Midbrain (tissue), 1 donor: ENCODE measurements around the gene TGFBR1.
A peak's percentile ranks its signal among the peaks of the same experiment; 100 is the strongest.

ENCODE experiments used
- DNase-seq: peaks from one replicate; lab custom pipeline; 2025; lab: John Stamatoyannopoulos, UW

Gene TGFBR1

GRCh38 chr9:99171225-99172123 is 66.6 kb downstream of the TGFBR1 start:
- DNase-seq: no peak

DNA sequence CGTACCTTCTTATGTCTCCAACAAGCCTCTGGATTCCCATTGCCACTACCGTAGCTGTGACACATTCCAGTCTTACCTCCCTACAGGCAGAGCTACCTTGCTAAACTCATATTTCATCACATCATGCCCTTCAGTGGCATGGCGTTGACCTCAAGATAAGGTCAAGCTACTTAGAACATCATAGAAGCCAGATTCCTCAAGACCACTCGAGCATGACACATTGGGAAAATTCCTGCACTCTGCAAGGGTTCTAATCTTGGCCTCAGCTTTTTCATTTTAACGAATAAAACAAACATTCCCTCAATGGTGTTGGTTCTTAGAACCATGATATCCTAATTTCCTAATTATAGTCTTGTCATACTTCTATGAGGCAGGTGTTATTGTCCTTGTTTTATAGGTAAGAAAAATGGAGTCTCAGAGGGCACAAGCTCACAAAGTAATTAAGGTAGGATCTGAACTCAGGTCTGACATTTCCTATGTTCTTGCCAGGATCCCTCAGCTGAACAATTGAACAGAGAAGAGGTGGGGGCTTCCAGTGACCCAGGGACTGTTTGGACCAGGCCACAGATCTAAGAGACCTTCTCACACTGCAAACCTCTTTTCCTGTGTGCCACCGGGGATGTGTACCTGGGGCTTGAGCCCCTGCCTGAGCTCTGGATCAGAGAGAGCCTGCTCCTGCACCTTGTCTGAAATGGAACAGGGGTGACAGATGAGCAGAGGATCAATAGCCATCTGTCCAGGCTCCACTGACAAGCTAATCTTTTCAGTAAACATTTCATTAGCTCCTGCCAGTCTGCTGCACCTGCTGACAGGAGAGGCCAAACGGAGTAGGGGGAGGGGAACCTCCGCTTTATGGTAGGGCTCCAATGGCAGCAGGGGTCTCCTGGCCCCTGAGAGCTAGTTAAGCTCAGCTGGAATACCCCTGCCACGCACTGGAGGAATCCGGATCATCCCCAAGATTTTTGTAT is 67.5 kb downstream of the TGFBR1 start:
- no peak for DNase-seq

- DNase-seq: peak; percentile 30
Measured at GRCh38 chr9:99173570-99174504, 68.9 kb downstream of the TGFBR1 start.

DNA sequence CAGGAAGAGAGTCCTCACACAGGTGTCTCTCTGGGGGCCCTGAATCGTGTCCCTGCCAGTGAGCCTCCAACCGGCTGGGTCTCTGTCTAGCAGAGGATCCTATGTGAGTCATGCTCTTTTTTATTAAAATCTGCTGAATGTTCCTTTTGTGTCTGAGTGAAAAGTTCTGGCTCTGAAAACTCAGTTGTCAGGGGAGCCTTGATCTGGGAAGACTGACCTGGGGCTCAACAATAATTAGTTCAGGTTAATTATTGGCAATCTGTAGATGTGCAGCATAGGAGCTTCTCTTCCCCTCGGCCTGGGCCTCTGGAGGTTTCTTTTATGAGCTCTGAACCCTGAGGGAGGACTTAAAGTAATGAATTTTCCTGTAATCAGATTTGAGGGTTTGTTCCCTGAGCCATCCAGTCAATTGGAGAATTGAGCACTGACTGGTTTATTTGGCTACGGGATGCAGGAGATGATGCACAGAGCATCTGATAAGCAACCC is 71.7 kb downstream of the TGFBR1 start:
- no peak for DNase-seq

DNA sequence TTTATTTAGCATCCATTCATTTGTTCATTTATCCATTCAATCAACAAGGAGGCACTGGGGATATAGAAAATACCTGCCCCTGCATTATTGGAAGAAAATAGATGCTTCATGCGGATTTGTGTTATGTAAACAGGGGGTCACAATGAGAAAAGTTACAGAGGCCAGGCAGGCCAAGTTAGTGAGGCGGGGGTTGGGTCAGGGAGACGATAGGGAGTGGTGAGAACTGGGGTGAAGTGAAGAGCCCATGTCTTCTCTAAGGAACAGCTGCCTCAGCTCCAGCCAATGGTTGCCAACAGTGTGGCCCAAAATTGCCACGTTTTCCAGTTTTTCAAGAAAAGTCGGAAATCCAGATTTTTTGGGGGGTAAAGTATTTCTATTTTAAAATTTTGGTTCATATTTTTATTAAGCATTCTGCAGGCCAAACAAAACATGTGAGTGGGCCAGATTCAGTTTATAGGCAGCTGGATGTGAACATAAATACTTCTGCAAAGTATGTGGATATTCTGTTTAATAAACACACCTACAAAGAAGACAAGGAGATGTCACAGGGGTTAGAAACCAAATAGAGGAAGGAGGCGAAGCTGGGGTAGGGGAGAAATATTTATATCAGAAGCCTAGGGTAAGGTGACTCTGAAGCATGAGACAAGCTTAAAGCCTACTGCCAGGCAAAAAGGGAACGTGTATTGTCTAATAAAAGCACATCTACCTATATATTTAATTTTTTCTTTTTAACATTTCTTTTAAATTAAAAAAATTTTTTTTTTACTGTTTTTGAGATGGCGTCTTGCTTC is 72.9 kb downstream of the TGFBR1 start:
- no peak for DNase-seq

DNA sequence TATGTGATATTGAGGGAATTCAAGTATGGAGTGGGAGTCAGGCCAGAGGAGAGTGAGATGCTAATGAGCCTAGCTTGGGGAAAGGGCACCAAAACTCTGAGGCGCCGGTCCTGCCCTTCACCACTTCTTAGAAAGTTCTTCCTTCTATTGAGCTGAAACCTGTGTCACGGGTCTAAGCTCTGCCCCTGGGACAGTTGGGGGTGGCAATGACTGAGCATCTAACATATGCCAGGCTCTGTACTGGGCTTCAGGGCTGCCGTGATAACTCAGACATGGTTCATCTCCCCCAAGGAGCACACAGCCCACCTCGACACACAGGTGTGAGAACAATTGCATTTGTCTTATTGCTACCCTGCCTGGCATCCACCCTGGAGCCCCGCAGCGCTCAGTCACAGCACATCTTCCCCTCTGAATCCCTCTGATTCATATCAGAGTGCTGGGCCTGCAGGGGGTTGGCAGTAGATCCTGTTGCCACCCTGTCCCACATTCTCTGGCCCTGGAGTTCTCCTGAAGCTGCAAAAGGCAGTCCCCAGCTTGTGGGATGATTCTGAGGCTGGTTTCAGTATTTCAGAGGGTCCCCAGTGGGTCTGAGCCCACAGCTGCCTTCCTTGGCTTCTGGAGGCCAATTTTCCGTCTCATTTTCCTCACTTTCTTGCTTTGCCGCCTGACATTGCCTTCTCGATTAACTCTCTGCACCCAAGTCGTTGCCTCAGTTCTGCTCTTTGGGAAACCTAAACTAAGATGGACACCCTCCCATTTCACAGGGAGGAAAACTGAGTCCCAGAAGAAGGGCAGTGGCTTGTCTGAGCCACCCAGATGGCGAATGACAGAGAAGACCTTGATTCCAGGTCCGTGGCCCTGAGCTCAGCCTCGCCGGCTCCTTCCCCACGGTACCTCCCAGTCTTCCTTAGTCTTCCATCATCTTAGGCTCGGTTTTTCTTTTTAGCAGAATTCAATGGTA is 74.3 kb downstream of the TGFBR1 start:
- DNase-seq: no peak

GRCh38 chr9:99180199-99180598 is 75.3 kb downstream of the TGFBR1 start:
- no peak for DNase-seq

GRCh38 chr9:99180662-99181061 is 75.7 kb downstream of the TGFBR1 start:
- no peak for DNase-seq

DNA sequence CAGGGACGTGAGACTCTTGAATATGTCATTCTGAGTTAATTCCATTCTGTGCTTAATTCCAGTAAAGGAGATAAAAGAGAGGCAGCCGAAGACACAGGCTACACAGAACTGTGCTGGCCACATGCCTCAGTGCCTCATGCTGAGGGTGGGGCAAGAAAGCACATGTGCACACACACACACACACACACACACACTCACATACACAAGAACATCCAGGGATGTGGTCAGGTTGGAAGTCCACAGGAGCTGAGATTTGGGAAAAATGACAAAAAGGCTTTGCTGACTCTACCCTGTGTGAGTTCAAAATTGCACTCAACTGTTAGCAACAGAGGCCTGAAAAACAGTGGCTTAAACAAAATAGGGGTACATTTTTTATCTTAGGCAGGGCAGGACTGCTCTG is 76.3 kb downstream of the TGFBR1 start:
- DNase-seq: no peak

- no peak for DNase-seq
Measured at GRCh38 chr9:99181621-99182020, 76.7 kb downstream of the TGFBR1 start.

DNA sequence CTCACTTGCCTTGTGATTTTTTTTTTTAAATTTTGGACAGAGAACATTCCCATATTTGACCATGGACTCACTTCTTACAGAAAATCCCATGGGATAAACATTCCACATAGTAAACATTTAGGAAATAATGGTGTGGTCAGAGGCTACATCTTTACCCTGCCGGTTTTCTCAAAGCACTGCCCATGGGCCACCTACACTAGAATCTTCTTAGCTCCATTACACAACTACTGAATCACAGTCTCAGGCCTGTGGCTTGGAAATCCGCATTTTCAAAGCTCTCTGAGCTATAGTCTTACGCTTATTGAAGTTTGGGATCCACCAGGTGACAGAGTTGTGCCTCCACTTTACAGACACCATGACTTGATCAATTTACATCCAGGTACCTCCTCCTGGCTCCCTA is 77.4 kb downstream of the TGFBR1 start:
- no peak for DNase-seq

GRCh38 chr9:99183616-99184015 is 78.7 kb downstream of the TGFBR1 start:
- no peak for DNase-seq

- no peak for DNase-seq
Measured at GRCh38 chr9:99184110-99184474, 79.2 kb downstream of the TGFBR1 start.

DNA sequence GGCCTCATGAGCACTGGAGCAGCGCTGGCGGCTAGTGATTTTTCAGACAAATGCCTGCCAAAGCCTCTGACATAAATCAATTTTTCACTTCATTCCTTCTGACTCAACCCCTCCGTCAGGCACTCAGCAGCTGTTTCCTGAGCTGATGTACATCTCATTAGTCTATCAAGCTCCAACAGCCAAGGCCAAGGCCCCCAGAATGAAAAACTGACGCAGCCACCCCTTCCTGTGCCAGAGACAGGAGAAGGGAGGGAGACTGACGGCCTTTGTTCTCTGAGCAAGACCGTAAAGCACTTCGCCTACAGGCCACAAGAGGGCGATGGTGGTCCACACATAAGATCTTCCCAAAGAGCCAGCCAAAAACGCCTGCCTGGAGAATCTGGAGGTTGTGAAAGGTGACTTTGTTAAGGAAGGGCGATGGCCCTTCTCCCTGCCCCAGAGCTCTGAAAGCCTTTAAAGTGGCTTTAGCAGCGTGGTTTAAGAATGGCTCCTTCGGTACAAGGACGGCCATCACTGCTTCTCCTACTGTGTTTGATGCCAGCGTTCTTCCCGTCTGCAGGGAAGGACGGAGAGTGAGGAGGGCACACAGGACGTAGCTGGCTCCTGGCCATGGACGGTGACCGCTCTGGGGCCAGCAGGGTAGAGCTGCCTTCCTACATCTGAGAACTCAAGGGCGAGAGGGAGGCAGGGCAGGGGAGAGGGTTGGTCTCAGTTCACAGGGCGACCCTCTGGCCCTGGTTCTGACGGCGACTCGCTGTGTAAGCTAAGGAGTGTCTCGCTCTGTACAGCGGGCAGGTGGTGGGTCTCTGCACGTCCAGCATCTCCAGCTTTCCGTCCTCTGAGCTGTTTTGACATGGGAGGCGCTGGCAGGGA is 79.8 kb downstream of the TGFBR1 start:
- DNase-seq: peak; percentile 90

GRCh38 chr9:99185348-99185632 is 80.4 kb downstream of the TGFBR1 start:
- DNase-seq: no peak

DNA sequence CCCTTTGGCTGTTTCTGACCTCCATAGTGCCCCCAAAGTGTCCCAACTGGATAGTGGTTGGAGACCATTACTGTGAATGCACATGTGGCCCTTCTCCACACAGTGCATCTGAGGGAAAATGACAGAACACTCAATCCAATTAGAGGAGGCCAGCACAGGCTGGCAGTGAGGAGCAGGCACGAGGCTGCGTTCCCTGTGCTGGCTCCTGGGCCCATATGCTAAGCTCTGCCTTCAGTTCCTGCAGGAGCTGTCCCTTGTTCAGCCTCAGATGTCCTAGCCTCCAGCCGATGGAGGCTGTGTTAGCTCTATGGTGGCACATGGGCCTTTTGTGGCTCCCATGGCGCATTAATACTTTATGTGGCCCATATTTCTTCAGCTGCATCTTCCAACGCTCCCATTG is 81.0 kb downstream of the TGFBR1 start:
- no peak for DNase-seq

- DNase-seq: no peak
Measured at GRCh38 chr9:99187311-99187710, 82.4 kb downstream of the TGFBR1 start.

- no peak for DNase-seq
Measured at GRCh38 chr9:99189186-99189585, 84.3 kb downstream of the TGFBR1 start.
